ENCODE results near the gene UPB1.

GRCh38 chr22:24471570-24471969 lies 23.6 kb upstream of the UPB1 start:
- TF ChIP-seq CTCF (IDR thresholded peaks at IDR 0.05; ENCODE audit: low read depth, low read length, poor library complexity, severe bottlenecking) (no peak), EZH2phosphoT487 (IDR thresholded peaks at IDR 0.05; ENCODE audit: borderline replicate concordance, low read length) (no peak)

Measured in DOHH2 (cell line).